ENCODE measurements around the gene SMYD5.

- TF ChIP-seq YY1 (IDR thresholded peaks at IDR 0.05; ENCODE audit: insufficient read depth, insufficient read length) (no peak), ZNF274 (IDR thresholded peaks at IDR 0.05; ENCODE audit: low read depth, low read length) (no peak), SUZ12 (IDR thresholded peaks at IDR 0.05; ENCODE audit: extremely low read depth, insufficient read depth, insufficient read length) (no peak)
Measured at GRCh38 chr2:73262108-73262651, 48.1 kb downstream of the SMYD5 start.

Data from NT2/D1 (cell line).